Activated CD8-positive, alpha-beta memory T cell treated with anti-CD3 and anti-CD28 coated beads for 24 hours (primary cell): ENCODE results near the gene SLC25A23.
"Not testable (repeated sequence)": the region's sequence is repeated elsewhere in the genome, so short reads cannot be mapped to it uniquely, and the experiment has no call there.

Source experiments
- DNase-seq: peaks from one replicate; pipeline ENCODE4 v3.0.0-alpha.2; 2020

The SLC25A23 gene

DNA sequence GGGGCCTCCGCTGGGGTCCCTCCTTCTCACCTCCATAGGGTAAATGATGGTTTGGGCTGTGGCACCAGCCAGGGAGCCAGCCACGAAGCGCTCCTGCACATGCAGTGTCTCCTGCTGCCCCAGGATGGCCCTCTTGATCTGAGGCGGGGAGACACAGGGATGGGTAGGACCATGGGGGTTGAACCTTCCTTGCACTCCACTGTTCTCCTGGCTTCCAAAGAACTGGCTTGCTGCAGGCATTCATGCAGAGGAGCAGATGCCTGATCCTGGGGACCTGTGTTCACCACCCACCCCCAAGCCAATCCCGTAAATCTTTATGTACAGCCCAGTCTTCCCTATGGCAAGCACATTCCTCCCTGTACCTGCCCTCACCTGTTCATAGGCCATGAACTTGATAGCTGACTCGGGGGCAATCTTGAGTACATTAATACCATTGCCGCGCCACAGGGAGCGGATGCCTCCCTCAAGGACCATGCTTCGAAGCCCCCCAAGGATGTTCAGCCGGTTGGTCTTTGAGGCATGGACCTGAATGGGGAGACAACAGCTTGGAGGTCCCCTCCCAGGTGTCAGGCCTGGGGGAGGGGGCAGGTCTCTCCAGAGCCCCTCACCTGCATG, 5.5 kb downstream of the SLC25A23 start:
- DNase-seq = no peak

DNA sequence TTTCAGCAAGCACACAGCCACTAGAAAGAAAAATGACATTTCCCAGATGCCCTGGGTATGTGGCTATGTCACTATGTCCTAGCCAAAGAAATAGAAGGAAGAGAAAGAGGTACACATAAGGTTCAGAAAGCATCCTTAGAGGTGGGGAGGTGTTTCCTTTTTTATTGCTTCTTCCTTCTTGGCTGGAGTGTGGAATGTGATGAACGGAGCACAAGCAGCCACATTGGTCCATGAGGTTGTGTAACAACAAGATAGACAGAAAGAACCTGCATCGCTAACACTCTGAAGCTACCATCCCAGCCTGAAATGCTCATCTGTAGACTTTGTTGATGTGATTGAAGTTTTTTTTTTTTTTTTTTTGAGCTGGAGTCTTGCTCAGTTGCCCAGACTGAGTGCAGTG, 6.7 kb downstream of the SLC25A23 start:
- no peak for DNase-seq

DNA sequence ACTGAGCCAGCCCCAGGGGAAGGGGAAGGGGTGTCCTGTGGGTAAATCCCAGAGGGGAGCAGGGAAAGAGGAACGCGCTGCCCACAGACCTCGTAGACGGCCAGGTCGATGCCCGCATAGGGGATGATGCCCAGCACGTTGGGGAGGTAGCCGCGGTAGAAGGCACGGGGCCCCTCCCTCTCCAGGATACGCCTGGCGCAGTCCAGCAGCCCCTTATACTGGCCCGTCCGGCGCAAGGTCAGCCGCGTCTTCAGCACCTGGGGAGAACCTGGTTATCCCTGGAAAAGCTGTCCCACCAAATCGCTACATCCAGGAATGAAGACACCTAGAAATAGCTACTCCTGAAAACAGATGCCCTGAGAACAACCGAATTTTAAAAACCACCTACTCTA, 7.4 kb downstream of the SLC25A23 start:
- no peak for DNase-seq

DNA sequence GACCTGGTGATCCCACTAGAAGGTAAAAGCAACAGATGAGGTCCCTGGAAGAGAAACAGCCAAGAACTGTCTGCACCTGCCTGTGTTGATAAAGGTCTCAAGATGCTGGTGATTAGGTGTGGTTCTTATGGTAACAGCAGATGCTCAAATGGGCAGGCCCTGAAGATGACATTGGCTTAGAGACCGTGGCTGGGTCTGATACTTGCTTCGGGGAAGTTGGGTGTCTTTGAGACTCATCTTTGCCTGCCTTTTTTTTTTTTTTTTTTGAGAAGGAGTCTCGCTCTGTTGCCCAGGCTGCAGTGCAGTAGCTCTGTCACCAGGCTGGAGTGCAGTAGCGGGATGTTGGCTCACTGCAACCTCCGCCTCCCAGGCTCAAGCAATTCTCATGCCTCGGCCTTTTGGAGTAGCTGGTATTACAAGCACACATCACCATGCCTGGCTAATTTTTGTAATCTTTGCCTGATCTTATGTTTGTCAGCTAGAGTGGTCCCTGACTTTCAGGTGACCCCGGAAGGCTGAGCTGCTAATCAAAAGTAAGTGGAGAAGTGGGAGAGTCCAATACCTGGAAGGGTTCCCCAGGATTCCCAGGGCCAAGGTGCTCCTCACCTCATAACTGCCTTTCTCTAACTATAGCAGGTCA, 7.9 kb downstream of the SLC25A23 start:
- no peak for DNase-seq

DNA sequence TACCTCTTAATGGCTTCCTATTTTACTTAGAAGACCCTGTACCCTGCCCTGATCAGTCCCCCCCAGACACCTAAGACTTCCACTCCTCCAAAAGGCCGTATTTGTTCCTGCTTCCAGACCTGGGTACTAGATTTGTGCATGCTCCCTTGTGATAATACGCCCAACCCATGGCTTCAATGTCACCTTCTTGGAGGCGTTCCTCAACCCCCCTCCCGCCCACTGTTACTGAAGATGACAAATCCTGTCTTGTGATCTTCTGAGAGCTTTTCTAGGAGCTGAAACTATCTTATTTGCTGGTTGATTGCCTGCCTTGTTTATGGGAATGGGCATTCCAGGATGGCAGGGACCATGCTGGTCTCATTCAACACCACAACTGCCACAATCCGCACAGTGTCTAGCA, 9.4 kb downstream of the SLC25A23 start:
- no peak for DNase-seq

DNA sequence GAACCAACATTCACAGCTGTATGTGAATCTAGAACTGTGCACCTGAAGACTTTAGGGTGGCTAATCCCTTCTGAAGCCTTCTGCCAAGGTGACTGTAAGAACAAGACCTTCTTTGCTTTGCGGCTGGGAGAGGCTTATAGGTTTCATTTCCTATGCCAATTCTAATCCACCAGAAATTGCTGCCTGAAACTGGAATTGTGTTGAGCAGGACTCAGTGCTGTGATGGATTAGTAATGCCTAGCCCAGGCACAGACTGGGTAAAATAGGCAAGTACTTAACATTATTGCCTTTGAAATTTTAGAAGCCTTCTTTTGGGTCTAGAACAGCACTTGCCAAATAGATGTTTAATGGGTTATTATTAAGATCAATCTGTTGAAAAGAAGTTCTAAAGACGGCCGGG, 11.5 kb downstream of the SLC25A23 start:
- no peak for DNase-seq

DNA sequence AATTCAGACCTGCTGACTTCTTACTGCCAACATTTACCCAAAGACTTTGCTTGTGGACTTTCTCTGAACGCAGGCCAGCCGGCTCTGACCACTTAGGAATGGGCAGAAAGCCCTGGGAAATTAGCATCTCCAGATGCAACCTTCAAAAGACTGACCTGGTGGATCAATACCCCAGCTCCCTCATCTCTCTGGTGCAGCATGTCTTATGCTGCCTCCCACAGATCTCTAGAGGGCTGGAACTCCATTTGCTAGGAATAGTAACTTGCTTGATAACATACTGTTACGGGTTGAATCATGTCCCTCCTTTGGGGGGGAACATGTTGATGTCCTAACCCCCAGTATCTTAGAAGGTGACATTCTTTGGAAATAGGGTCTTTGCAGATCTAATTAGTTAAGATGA, 13.1 kb downstream of the SLC25A23 start:
- no peak for DNase-seq

DNA sequence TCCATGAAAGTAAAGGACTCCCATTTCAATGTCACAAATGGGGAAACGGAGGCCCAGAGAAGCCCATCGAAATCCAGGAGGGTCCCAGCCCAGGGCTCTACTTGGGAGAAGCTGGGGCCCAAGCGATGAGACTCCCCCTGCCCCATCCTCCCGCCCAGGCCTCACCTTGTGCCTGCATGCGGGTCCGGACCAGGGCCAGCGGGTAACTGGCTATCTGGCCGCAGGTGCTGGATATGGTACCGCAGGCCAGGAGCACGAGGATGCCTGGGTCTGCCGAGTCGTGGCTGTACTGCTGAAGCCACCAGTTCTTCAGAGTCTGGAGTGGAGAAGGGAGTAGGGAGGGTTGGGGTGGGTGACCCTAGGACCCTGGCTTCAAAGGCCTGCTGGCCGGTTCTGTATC, 15.6 kb downstream of the SLC25A23 start:
- DNase-seq = no peak

DNA sequence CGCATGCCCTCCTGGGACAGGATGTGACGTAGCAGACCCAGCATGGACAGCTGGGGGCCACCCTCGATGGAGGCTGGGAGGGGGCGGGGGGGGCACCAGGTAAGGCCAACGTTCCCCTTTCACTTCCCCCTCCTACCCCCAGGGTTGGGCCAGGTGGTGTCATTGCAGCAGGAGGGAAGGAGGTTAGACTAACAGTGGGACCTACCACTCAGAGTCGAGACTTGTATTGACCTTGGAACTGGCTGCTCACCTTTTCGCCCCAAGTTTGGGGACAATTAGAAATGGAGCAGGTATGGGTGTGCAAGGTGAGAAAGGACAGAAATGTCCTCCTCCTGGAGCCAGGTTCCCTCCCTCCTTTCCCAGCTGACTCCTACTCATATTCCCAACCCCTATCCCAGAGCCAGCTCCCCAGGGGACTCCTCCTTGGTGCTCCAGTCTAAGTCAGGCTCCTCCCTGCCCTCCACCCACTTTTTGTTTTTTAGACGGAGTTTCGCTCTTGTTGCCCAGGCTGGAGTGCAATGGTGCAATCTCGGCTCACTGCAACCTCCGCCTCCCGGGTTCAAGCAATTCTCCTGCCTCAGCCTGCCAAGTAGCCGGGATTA, 17.4 kb downstream of the SLC25A23 start:
- DNase-seq = no peak

DNA sequence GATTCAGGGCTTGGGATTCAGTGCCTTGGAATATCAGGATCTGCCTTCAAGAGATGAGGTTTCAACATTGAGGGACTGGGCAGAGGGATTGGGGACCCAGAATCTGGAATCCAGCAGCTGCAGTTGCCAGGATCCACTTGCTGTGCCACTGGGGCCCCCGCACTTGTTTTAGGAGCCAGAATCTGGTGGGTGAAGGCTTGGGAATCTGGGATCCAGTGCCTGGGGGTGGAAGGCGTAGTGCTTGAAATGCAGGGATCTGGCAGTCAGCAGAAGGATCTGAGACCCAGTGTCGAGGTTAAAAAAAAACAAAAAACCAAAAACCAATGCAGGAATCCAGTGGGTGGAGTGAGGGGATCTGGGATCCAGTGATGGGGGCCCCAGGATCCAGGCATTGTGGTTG, 18.7 kb downstream of the SLC25A23 start:
- no peak for DNase-seq

DNA sequence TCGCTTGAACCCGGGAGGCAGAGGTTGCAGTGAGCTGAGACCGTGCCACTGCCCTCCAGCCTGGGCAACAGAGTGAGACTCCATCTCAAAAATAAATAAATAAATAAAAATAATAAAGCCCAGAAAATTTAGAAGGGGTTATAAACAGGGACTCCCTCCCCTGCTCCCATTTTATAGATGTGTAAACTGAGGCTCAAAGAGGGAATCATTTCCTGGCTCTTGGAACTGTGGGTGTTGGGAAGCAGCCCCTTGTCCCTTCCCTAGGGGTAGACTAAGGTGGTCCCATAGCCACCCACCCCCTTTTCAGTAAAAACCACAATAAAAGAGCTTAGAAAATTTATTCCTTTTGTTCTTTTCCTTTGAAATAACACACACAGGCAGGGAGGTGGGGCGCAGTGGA, 19.8 kb downstream of the SLC25A23 start:
- no peak for DNase-seq

DNA sequence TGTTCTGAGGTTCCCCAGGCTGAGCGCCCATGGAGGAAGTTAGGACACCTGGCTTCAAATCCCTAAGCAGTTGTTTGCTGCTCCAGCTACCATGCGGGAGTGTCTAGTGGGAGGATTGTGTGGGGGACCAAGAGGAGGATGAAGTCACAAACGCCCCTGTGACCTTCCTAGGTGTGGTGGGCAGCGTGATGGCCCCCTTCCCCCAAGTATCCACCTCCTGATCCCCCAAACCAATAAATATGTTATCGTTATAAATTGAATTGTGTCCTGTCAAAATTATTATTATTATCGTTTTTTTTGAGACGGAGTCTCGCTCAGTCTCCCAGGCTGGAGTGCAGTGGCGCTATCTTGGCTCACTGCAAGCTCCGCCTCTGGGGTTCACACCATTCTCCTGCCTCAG, 25.9 kb downstream of the SLC25A23 start, which contains the start of gene SLC25A41:
TSS of gene SLC25A41 (minus strand) at position 101 of the 400 bp plus-strand sequence. CDS start at position 31, 70 bp downstream.
- DNase-seq = no peak

DNA sequence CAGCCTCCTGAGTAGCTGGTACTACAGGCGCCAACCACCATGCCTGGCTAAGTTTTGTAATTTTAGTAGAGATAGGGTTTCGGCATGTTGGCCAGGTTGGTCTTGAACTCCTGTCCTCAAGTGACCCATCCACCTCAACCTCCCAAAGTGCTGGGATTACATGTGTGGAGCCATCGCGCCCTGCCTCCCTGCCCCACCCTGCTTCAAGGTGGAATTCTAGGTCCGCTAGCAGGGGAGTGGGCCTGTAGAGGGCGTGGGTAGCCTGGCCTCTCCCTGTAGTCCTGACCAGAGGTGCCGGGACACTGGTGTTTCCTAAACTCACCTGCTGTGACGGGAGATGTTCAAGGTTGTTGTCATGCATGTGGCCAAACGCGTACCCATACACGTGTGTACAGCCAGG, 26.4 kb downstream of the SLC25A23 start:
- no peak for DNase-seq

DNA sequence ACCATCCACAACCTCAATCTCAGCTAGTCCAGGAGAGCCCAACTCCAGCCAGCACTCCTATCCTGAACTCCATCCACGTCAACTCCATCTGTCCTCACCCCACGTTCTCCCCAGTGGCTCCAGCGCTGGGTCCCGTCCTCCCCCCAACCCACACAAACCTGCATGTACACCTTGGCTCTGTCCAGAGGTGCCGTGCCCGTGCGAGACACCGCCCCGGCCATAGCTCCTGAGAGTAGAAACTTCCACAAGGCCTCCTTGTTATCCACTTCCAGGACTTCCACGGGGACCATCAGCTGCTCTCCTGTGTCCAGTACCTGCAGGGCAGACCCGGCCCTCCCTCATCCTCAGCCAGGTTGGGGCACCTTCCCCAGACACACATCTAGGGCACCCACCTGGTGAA, 27.7 kb downstream of the SLC25A23 start:
- DNase-seq = no peak

DNA sequence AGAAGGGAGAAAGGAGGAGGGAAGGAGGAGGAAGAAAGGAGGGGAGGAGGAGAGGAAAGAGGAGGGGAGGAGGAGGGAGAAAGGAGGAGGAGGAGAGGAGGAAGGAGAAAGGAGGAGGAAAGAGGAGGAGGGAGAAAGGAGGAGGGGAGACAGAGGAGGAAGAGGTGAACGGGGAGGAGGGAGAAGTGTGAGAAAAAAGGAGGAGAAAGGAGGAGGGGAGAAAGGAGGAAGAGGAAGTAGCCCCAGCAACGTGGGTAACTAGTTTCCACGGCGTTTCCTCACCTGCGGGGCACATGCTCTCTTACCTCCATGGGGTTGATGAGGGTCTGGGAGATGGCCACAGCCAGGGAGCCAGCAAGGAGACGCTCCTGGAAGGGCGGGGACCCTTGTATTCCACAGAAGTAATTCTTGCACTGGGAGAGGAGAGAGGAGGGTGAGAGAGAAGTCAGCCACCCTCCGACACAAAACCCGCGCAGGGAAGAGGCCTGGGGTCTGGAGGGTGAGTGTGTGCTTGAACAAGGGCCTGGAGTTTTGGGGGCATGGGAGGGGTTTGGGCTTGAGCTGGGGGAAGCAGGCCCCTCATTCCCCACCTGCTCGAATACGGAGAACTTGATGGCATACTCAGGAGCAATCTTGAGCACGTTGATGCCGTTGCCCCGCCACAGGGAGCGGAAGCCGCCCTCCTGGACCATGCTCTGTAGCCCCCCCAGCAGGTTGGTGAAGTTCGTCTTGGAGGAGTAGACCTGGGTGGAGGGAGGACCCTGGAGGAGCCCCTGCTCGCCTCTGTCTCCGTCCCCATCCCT, 30.0 kb downstream of the SLC25A23 start:
- no peak for DNase-seq

DNA sequence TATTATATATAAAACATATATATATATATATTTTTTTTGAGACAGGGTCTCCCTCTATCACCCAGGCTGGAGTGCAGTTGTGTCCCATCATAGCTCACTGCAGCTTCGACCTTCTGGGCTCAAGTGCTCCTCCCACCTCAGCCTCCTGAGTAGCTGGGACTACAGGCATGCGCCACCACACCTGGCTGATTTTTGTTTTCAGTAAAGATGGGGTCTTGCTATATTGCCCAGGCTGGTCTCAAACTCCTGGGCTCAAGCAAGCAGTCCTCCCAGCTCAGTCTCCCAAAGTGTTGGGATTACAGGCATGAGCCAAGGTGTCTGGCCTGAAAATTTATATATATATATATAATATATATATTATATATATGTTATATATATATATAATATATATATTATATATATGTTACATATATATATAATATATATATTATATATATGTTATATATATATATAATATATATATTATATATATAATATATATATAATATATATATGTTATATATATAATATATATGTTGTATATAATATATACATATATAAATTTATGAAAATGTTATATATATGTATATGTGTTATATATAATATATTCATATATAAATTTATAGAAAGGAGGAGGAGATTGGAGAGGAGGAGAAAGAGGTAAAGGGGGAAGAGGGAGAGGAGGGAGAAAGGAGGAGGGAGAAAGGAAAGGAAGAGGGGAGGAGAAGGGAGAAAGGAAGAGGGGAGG, 30.7 kb downstream of the SLC25A23 start:
- not testable (repeated sequence) for DNase-seq

DNA sequence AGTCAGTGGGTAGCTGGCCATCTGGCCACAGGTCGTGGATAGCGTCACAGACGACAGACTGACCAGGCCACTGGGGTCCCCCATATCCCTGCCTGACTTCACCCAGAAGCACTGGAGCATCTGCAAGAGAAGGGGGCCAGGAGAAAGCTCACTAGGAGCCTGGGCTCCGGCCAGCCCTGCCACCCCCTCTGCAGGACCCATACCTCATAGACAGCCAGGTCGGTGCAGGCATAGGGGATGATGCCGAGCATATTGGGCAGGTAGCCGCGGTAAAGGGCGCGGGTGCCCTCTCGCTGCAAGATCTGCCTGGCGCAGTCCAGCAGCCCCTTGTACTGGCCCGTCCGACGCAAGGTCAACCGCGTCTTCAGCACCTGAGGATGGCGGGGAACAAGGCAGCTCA, 32.5 kb downstream of the SLC25A23 start:
- no peak for DNase-seq

DNA sequence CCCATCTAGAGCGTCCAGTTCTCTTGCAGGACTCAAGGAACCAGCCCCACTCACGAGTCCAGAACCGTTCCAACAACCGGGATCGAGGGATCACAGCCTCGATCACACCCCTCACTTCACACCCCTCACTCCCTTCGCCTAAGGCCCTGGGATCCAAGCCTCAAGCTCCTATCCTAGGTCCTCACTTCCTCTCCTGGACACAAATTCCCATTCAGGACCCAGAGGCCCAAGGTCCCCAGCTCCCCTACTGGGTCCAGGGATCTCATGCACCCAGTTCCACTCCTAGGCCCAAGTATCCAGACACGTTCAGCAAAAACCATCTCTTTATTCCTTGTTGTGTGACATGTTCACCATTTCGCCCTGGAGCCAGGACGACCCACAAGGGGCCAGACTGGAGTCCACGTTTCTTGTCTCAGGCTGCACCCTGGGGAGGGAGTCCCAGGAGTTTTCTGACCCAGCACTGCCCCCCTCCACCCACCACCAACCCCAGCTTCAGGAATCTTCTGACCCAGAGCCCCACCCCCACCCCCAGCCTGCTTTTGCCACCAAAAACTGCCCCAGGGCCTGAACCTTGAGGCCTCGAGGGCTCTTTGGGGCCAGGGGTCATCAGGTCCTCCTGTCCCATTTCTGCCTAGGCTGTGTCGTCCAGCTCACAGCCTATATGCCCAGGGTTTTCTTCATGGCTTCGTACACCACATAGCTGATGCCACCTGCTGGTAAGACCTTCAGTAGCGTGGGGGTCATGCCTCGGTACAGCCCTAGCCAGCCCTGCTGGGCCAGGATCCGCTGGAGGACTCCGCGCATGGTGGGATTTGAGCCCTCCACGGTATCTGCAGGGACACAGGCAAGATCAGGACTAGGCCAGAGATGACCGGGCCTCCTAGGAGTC, 33.6 kb downstream of the SLC25A23 start:
- no peak for DNase-seq

DNA sequence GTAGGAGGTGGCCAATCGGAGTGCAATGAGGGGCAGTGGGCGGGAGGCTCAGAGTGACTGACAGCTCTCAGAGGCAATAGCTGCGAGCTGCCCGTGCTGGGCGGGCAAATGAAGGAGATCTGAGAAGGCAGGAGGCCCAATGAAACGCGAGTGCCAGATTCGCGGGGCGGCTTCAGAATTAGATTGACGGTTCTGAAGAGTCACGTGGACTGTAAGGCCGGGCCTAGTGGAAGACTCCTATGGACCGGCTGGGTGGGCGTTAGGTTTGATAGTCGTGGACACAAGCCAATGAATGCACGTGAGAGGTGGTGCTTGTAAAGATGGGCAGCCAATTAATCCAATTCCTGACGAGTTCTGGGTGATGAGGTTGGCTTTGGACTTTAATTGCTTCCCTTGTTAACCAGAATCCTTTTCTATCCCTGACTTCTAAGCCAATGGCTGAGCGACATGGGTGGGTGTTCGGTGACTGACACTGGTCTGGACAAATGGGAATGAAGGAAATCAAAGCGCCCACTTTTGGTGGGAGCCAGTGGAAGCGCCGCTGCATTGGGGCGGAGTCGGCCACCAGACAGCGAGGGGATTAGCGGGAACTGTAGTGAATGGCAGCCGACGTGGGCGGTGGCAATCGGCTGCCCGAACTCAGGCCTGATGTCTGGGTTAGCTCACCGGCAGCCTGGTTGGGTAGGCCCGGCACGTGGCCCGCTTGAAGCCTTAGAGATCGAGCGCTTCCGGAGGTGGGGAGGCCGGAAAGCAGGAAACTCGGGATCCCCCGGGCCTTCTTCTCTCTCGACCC, 34.5 kb downstream of the SLC25A23 start:
- peak; percentile 98 for DNase-seq

DNA sequence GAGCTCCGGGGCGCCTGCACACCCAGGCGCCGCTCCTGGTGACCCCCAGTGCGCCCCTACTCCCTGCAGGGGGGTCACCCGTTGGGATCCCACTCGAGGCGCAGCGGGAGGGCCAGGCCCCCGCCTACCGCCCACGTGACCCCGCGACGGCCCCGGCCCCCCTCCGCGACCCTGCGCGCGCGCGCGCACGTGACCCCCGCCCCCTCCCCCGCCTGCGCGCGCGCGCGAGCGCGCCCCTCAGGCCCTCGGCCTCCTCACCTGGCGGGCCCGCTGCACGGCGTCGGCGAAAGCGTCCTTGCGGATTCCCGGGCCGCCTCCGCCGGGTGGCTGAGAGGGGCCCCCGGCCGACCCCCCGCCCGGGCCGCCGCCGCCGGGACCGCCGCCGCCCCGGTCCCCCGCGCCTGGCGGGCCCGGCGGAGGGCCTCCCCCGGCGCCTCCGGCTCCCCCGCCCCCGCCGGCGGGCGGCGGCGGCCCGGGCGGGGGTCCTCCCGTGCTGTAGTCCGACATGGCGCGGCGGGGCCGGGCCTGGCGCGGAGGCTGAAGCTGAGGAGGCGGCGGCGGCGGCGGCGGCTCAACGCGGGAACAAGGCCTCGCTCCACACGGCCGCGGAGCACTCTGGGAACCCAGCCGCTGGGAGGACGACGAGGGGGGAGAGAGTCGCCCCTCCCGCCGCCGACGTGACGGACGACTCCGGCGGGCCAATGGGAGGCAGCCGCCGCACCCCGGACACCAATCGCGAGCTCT, 35.2 kb downstream of the SLC25A23 start, which contains the start of gene KHSRP:
TSS of gene KHSRP (minus strand) at position 617 of the 744 bp plus-strand sequence. CDS start at position 507, 110 bp downstream.
- DNase-seq = peak; percentile 70
